Activated T-cell treated with anti-CD3 and anti-CD28 coated beads, Interleukin-2, amount 50 U/mL, for 48 hours (primary cell): ENCODE data around the gene FBP1.

ENCODE experiments used
- DNase-seq, 2 experiments: peaks; one replicate each; pipeline ENCODE4 v3.0.0-alpha.2; 2020

FBP1 gene

DNA sequence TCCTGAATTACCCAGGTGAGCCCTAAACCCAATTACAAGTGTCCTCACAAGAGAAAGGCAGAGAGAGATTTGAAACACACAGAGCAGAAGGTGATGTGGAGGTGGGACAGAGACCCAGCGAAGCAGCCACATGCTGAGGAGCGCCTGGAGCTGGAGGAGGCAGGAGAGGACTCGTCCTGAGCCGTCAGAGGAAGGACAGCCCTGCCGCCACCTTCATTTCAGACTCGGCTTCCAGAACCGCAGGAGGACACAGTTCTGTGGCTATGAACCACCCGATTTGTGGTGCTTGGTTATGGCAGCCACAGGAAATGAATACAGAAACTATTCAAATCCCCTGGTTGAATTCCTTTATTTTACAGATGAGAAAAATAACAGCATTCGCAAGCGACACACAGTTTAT is 16.4 kb upstream of the FBP1 start:
- no peak for DNase-seq

DNA sequence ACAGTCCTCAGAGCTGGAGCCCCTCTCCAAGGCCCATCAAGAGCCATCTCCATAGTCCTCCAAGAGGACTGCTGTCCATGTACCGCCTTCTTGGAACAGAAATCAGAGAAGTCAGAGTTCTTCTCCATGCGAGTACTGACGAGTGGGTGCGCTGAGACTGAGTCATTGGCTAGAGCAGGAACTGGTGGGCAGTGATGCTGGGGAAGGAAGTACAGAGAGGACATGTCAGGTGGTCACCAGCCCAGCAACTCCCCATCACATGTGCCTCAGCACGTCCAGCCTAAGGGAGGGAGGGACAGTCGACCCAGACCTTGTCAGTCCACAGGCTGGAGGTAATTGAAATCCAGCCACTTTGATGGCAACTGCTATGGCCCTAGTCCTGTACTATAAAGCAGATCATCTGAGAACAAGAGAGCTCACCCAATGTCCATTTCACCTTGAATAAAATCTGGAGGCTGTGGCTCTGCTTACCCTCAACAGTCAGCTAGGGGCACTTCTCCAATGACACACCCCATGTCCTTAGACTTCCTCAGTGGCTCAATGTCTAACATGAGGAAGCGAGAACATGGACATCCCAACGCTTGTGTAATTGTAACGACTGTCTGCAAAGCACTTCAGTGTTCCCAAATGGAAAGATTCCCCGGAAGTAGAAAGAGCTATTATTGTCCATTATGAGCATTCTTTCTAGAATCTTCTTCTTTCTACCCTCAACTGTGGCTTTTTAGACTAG is 15.0 kb upstream of the FBP1 start:
- DNase-seq, result no peak

DNA sequence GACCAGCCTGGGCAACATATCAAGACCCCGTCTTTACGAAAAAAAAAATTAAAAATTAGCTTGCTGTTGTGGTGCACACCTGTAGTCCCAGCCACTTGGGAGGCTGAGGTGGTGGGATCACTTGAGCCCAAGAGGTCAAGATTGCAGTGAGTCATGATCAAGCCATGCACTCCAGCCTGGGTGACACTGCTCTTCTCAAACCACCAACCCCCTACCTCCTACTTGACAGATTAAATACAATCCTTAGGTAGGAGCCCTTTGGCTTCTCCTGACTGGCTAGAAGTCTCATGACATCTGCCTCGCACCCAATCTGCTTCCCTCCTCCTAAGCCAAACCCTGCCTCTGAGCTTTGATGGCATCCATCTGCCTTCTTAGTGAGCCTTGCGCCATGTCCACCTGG is 11.6 kb upstream of the FBP1 start:
- DNase-seq, result no peak

DNA sequence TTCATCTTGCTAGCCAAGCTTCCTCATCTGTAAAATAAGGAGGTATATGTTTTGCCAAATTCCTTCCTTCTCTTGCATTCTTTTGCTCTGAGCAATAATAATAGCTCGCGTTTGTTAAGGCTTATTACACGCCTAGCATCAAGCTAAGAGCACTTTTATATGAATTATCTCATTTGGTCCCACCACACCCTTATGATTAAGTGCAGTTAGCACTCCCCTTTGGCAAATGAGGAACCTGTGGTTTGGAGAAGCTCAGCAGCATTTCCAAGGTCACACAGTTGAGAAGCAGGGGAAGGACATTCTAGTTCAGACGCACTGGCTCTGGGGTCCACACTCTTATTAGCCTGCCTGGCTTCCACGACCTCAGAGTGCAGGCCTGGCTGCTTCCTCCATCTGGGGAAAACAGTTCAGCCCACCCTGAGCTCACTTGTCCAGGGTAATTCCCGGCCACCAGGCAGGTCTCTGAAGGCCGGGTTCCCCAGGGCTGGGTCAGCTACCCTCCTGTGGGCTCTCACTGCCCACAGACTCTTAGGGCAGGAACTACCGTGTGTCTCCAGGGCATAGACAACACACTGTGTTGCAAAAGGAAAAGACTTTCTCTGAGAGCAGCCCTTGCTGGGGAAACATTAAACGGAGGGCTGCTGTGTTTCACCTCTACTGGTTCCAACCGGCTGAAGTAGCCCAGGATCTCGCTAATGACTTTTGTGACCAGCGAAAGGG is 9.9 kb upstream of the FBP1 start:
- no peak for DNase-seq

GRCh38 chr9:94648185-94648584 is 8.9 kb upstream of the FBP1 start:
- DNase-seq, result no peak

GRCh38 chr9:94645901-94646300 is 6.6 kb upstream of the FBP1 start:
- no peak for DNase-seq

GRCh38 chr9:94644543-94644942 is 5.2 kb upstream of the FBP1 start:
- no peak for DNase-seq

DNA sequence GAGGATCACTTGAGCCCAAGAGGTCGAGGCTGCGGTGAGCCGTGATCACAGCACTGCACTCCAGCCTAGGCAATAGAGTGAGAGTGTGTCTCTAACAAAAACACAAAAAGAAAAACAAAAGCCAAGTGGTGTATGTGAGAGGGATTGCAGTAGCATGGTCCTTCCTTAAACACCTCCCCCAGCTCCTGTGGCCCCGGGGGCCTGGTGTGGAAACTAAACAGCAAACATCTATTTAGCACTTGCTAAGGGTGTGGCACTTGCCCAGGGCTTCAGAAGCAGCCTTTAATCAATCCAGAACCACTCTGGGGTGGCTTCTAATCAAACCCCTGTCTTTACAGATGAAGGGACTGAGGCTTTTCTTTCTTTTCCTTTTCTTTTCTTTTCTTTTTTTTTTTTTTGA is 4.4 kb upstream of the FBP1 start:
- no peak for DNase-seq

DNA sequence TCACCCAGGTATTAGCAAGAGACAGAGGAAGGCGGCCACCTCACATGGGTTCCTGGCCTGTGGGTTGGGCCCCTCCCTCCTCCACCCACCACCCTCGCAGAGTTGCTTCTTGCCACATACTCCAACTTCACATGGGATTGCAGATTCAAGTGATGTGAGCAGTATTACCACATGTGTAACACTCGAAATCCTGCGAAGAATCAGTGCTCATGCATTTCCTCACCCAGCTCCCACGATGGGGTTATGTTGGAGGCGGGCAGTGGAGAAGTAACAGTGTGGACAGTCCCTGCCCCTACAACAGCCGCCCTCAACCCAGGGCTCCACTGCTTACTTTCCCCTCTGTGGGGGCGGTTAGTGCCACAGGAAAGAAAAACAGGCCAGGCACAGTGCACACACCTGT is 3.9 kb upstream of the FBP1 start:
- no peak for DNase-seq

GRCh38 chr9:94642501-94642900 is 3.2 kb upstream of the FBP1 start:
- DNase-seq, result no peak

DNA sequence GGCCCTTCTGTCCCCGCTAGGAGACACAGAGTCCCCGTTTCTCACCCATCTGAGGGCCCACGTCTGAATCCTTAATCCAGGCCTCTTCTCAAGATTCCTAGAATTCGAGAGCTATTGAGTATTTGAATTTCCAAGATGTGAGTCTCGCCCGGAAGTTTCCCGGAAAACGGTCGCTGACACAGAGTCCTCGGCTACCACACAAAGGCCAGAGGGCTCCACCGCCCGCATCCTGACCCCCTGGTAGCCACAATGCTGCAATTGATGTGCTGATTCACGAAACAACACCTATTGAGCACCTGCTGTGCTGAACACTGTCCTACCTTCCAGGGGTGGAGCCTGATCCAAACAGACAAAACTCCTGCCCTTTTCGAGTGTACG is 670 bp upstream of the FBP1 start:
- DNase-seq, result no peak

GRCh38 chr9:94638335-94639060 is 820 bp downstream of the FBP1 start:
- DNase-seq, result no peak

DNA sequence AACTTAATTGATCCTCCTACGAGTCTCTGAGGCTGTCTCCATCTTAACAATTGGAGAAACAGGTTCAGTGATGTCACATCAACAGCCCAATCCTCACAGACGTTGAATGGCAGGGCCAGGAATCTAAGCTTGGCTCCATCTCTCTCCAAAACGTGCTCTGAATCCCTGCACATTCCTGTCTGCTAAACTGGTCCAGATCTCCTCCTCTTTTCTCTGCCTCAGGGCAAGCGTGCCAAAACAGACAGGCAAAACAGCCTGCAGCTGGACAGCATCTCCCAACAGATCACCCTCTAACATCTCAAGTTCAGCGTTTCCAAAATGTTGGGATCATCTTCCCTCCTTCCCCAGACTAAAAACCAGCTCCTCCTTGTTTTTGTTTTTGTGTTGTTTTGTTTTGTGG is 6.6 kb downstream of the FBP1 start:
- DNase-seq, result no peak

DNA sequence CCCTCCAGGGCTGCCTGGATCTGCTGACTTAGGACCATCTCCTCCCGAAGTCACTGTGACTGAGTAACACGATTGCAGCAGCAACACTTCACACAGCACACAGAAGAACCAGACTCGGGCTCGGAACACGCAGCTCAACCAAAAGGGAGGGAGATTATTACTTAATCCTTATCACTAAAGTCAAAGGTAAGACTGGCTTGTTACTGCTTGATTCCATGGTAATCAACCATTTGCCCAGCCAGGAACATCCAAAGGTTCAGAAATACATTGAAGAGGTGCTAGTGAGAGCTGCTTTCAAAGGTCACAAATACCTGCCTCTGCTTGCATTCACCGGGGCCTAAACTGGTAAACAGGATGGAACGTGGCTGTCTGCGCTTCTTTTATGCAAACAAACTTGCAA is 7.7 kb downstream of the FBP1 start:
- DNase-seq, result no peak

DNA sequence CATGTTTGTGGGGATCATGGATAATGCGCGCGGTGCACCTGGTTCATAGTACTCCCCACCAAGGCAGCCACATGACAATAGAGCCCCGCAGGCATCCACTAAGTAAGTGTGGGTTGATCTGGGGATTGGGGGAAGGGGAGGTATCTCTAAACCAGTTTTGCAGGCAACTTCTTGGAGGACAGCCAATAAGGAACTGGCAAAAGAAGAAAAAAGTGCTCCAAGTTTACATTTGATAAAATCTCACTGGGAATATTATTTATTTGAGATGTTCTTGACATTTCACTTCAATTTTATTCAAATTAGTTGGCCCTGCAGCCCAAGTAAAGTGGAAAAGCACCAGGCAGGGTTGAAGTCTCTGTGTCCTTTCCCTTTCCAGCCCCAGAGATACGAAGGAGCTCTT is 8.5 kb downstream of the FBP1 start:
- no peak for DNase-seq

- DNase-seq, result no peak
Observed at GRCh38 chr9:94630281-94630680, 9.0 kb downstream of the FBP1 start.

DNA sequence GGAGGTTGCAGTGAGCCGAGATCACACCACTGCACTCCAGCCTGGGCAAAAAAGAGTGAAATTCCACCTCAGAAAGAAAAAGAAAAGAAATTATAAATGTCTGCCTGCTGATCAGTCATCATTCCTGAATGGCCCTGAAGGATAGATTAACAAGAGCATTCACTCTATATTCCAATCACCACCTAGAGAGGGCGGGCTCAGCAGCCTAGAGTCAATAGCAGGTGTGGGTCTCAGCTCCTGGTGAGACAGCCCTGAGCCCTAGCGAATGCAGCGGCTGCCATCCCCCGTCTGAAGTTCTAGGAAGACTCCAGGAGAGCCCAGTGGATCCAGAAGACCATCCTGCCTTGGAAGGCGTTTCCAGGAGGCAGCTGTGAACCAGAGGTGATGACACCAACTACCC is 12.0 kb downstream of the FBP1 start:
- DNase-seq, result no peak

DNA sequence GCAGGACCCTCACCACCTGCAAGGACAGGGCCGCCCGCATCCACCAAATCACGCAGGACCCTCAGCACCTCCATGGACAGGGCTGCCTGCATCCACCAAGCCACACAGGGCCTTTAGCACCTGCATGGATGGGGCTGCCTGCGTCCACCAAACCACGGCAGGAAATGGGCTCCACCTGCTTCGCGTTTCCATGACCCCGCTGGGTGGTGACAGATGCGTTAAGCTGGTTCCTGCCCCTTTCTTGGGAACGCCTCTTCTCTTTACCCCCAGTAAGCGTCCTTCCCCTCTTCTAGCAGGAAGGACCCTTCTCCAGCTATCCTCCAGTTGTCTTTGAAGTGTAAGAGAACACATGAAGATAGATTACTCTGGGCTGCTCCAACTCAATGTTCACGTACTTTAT is 13.5 kb downstream of the FBP1 start:
- no peak for DNase-seq

DNA sequence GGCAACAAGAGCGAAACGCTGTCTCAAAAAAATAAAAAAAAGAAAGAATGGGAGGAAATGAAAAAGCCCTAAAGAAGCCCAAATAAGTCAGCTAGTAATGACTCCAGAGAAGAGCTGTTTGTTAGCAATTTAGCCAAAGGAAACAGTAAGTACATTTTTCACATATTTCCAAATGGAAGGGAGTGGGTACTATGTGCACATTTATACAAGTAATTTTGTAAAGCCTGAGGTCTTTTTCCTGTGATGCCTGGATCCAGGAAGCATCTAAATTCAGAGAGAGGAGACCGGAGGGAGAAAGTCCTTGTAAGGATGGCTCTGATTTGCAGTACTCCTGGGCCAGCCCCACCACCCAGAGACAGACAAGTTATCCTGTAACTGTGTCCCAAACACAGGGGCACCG is 14.7 kb downstream of the FBP1 start:
- DNase-seq, result no peak

DNA sequence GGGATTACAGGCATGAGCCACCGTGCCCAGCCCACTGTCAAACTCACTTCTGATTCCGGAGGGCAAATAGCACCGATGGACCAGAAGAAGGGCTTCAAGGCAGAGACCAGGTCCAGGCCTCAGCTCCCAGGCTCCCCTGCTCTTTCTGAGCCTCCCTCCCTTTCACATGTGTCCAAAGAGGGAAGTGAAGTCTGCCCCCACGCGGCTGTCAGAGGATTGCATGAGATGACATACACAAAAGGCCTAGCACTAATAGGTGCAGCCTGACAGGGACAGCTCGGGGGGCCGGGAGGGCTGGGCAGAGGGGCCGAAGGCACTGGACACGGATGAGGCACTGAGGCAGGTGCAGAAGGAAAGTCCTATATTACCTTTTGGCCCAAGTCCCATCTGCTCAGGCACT is 16.1 kb downstream of the FBP1 start:
- peak; percentile 51 to 55 for DNase-seq

DNA sequence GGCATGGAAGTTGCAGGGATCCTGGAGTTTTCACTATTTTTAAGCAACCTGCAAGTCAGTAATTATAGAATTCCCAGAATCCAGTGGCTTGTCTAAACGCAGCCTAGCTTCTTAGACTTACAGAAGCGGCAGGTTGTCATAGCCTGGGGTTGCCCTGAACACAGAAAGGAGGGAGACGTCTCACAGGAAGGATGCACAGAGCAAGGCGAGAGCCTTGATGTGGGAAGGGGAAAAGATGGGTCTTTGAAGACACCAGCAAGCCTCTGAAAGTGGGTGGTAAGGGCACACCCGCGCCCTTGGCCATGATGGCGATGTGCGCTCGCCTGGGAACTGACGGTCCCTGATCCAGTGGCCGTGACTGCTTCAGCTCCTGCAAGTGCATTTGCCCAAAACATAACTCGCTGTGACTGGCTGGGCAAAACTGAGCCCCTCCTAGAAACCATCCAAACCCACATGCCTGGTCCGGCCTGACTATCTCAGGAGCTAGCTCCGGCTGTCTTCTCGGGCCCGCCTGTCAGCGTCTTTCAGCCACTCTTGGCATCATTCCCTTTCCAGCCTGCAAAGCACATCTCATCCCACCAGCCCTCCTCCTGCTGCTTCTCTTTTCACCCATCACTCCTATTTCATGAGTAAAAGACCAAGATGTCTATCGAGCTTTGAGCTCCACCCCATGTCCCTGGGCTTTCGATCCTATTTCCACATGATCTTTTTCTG is 17.1 kb downstream of the FBP1 start:
- DNase-seq, result no peak

DNA sequence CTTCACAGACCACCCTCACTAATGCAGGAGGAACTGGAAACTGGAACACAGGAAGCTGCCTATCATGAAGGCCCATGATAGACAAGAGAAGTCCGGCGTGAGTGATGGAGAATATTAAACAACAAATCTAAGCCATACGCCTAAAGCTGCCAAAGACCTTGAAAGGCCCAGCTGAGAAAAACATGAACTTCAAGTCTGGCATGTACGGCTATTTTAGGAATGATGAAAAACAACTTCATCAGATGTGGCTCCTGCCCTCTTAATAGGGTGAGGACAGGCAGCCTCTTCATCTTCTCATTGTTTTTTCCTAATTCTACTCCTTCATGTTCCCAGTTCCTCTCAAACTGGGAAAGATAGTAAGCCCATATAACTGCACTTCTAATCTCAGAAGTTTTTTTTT is 20.3 kb downstream of the FBP1 start:
- no peak for DNase-seq

DNA sequence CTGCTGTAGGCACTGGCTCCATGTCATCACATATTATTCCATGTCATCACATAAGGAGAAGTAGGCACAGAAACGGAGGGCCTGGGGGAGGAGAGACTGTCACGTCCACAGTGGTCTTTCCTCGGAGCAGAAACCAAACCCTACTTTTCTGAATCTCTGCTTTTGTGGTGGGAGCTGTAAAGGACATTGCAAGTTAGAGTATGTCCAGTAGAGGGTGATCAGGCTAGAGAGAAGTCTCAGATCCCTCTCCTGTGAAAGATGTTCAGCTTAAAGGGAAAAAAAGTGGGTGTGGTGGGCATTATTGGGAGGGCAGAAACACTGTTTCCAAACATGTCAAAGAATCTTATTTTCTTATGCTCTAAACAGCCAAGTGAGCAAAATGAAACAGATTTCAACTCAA is 26.3 kb downstream of the FBP1 start:
- no peak for DNase-seq

DNA sequence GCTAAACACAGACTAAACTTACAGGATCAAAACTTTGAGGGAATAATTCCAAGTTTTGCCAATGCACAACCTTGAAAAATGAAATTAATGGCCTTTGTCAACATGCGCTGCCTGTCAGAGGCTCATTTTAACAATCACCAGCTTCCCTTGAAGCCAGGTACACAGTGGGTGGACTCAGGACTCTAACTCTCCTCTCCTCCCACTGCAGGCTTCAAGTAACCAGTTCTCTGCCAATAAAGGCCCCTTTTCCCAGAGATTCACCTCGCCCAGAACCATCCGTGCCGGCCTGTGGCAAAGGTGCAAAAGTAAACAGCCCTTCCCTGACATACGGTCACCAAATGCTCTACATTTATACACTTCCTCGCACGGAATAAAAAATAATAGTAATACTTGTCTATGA is 27.2 kb downstream of the FBP1 start:
- DNase-seq, result peak; percentile 20 to 23
